Measurements from ENCODE around the gene WDR75. TPM values are rescaled to one million over a fixed set of nuclear protein-coding genes. Genes with fewer than 3 reads are reported as not detected.
"Not testable (repeated sequence)": the region's sequence is repeated elsewhere in the genome, so short reads cannot be mapped to it uniquely, and the experiment has no call there.

The WDR75 gene
- total and polyA plus RNA-seq, 2 donors from 2014 or later: 15.6 to 28.3 TPM

DNA sequence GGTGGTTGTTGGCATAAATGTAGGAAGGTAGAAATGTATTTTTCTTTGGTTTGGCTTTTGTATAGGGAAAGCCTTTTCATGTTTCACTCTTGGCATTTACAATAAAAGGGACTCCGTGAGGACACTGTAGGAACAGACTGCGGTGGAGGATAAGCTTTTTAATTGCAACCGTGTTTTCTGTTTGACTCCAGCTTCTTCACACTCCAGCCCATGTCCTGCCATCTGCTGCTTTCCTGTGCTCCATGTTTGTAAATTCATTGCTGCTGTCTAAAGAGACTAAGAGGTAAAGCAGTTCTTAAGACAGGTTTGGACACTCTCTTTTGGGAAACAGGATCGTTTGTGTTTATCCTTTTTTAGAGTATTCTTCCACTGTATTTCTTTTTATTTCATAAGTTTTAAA lies 33.3 kb downstream of the WDR75 start:
- no peaks in the 10 kb centered on the region for H3K4me1 ChIP-seq (ENCODE audit: control insufficient read depth in 2 of 3, insufficient read depth in 2 of 3, low read depth in 1 of 3, low read length in 3 of 3)
- intact Hi-C loops (cut with DNase I): no loop called here
- FAIRE-seq: no peak
- TF ChIP-seq, protein P1, sequence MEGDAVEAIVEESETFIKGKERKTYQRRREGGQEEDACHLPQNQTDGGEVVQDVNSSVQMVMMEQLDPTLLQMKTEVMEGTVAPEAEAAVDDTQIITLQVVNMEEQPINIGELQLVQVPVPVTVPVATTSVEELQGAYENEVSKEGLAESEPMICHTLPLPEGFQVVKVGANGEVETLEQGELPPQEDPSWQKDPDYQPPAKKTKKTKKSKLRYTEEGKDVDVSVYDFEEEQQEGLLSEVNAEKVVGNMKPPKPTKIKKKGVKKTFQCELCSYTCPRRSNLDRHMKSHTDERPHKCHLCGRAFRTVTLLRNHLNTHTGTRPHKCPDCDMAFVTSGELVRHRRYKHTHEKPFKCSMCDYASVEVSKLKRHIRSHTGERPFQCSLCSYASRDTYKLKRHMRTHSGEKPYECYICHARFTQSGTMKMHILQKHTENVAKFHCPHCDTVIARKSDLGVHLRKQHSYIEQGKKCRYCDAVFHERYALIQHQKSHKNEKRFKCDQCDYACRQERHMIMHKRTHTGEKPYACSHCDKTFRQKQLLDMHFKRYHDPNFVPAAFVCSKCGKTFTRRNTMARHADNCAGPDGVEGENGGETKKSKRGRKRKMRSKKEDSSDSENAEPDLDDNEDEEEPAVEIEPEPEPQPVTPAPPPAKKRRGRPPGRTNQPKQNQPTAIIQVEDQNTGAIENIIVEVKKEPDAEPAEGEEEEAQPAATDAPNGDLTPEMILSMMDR (IDR thresholded peaks at IDR 0.05; ENCODE audit: borderline replicate concordance, extremely low read depth, insufficient read depth): no peak
- peaks cover 8 to 24% (median 19%) of the 10 kb centered on the region in 3 donors for H3K36me3 ChIP-seq (ENCODE audit: control insufficient read depth in 2 of 3, insufficient read depth in 3 of 3, low read length in 3 of 3)
- H3K27ac ChIP-seq (ENCODE audit: low read depth in 2 of 2, low read length in 2 of 2): no peak overlapping the region
- DNase-seq: no peak
- no peaks in the 10 kb centered on the region for H3K9me3 ChIP-seq (ENCODE audit: control insufficient read depth in 2 of 3, insufficient read depth in 1 of 3, low read length in 3 of 3)
- H3K4me3 ChIP-seq (ENCODE audit: low read length in 3 of 3): no peak overlapping the region
- H3K9ac ChIP-seq (ENCODE audit: low read length in 3 of 3): no peak overlapping the region
- H3K27me3 ChIP-seq (ENCODE audit: control insufficient read depth, insufficient read depth, low read length): no peaks in the 10 kb centered on the region

DNA sequence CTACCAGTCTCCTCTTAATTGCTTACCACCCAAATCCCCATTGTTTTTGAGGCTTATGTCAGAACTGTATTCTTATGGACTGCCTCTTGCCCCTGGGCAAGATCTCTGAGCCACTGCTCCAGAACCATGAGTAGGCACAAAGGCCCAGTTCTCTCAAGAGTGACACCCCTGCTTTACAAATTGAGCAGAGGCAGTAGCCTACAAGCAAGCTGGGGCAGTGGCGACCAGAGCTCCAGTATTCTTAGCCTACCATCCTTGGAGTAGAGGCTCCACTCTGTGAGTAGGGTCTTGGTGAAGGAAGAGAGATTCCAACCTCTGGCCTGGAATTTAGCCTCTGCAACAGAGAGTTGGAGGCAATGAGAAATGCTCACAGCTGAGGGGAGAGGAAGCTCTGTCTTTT lies 36.5 kb downstream of the WDR75 start:
- TF ChIP-seq, protein P1 (IDR thresholded peaks at IDR 0.05; ENCODE audit: borderline replicate concordance, extremely low read depth, insufficient read depth): no peak
- intact Hi-C loops (cut with DNase I): no loop called here
- Histone ChIP-seq H3K9ac (ENCODE audit: low read length in 3 of 3) (no peak overlapping the region), H3K9me3 (ENCODE audit: control insufficient read depth in 2 of 3, insufficient read depth in 1 of 3, low read length in 3 of 3) (no peaks in the 10 kb centered on the region), H3K4me3 (ENCODE audit: low read length in 3 of 3) (no peak overlapping the region), H3K4me1 (ENCODE audit: control insufficient read depth in 2 of 3, insufficient read depth in 2 of 3, low read depth in 1 of 3, low read length in 3 of 3) (no peaks in the 10 kb centered on the region), H3K27me3 (ENCODE audit: control insufficient read depth, insufficient read depth, low read length) (no peaks in the 10 kb centered on the region), H3K27ac (ENCODE audit: low read depth in 2 of 2, low read length in 2 of 2) (no peak overlapping the region), H3K36me3 (ENCODE audit: control insufficient read depth in 2 of 3, insufficient read depth in 3 of 3, low read length in 3 of 3) (peaks cover 2 to 11% (median 6%) of the 10 kb centered on the region in 3 donors)
- FAIRE-seq (no peak), DNase-seq (no peak)

DNA sequence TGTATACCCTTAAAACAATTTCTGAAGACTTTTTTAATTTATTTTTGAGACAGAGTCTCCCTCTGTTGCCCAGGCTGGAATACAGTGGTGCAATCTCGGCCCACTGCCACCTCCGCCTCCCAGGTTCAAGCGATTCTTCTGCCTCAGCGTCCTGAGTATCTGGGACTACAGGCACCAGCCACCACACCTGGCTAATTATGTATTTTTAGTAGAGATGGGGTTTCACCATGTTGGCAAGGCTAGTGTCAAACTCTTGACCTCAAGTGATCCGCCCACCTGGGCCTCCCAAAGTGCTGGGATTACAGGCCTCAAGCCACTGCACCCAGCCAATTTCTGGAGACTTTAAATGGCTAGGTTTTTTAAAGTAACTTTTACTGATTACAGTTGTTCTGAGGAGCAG lies 37.0 kb downstream of the WDR75 start:
- H3K27me3 ChIP-seq (ENCODE audit: control insufficient read depth, insufficient read depth, low read length); H3K9me3 ChIP-seq (ENCODE audit: control insufficient read depth in 2 of 3, insufficient read depth in 1 of 3, low read length in 3 of 3); H3K9ac ChIP-seq (ENCODE audit: low read length in 3 of 3); intact Hi-C loops (cut with DNase I); H3K4me3 ChIP-seq (ENCODE audit: low read length in 3 of 3); H3K27ac ChIP-seq (ENCODE audit: low read depth in 2 of 2, low read length in 2 of 2); DNase-seq; H3K4me1 ChIP-seq (ENCODE audit: control insufficient read depth in 2 of 3, insufficient read depth in 2 of 3, low read depth in 1 of 3, low read length in 3 of 3); FAIRE-seq: not testable (repeated sequence)
- peaks cover 2 to 11% (median 6%) of the 10 kb centered on the region in 3 donors for H3K36me3 ChIP-seq (ENCODE audit: control insufficient read depth in 2 of 3, insufficient read depth in 3 of 3, low read length in 3 of 3)

DNA sequence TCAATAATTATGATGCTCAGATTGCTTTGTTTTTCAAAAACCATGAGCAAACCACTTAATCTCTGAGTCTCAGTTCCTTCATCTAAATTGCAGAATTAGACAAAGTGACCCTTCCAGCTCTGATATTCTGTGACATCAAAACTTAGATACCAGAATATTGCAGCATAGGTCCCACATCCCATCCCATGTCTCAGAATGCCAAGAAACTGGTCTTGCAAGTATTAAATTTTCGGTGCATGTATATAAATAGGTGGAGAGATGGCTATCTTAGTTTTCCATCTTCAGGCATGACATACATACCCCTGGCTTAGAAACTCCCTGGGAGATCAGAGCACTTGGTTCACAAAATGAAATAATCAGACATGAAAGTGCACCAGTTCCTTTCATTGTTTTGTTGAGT lies 39.8 kb downstream of the WDR75 start:
- intact Hi-C loops (cut with DNase I): no loop called here
- Histone ChIP-seq H3K27ac (ENCODE audit: low read depth in 2 of 2, low read length in 2 of 2) (no peak overlapping the region), H3K9ac (ENCODE audit: low read length in 3 of 3) (no peak overlapping the region), H3K4me1 (ENCODE audit: control insufficient read depth in 2 of 3, insufficient read depth in 2 of 3, low read depth in 1 of 3, low read length in 3 of 3) (no peaks in the 10 kb centered on the region), H3K27me3 (ENCODE audit: control insufficient read depth, insufficient read depth, low read length) (no peaks in the 10 kb centered on the region), H3K36me3 (ENCODE audit: control insufficient read depth in 2 of 3, insufficient read depth in 3 of 3, low read length in 3 of 3) (no peaks in the 10 kb centered on the region), H3K9me3 (ENCODE audit: control insufficient read depth in 2 of 3, insufficient read depth in 1 of 3, low read length in 3 of 3) (no peaks in the 10 kb centered on the region), H3K4me3 (ENCODE audit: low read length in 3 of 3) (no peak overlapping the region)
- DNase-seq (no peak), FAIRE-seq (no peak)
- TF ChIP-seq, protein P1 (IDR thresholded peaks at IDR 0.05; ENCODE audit: borderline replicate concordance, extremely low read depth, insufficient read depth): no peak

All from kidney (tissue), 14 donors.